Activated T-helper 9 cell treated with anti-CD3 and anti-CD28 coated beads, Interleukin-2, amount 50 U/mL, for 16 hours (primary cell): ENCODE measurements around the gene MMP2.

Experiments
- DNase-seq: peaks from one replicate; pipeline ENCODE4 v3.0.0-alpha.2; 2020; ENCODE audit warnings: low read depth

MMP2 gene

DNA sequence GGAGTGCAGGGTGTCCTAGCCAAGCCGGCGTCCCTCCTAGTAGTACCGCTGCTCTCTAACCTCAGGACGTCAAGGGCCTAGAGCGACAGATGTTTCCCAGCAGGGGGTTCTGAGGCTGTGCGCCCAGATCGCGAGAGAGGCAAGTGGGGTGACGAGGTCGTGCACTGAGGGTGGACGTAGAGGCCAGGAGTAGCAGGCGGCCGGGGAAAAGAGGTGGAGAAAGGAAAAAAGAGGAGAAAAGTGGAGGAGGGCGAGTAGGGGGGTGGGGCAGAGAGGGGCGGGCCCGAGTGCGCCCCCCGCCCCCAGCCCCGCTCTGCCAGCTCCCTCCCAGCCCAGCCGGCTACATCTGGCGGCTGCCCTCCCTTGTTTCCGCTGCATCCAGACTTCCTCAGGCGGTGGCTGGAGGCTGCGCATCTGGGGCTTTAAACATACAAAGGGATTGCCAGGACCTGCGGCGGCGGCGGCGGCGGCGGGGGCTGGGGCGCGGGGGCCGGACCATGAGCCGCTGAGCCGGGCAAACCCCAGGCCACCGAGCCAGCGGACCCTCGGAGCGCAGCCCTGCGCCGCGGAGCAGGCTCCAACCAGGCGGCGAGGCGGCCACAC is at the start of gene MMP2:
TSS of gene MMP2 (plus strand) at position 372 of the 603 bp plus-strand sequence. CDS start 282 bp downstream, outside the sequence.
- no peak for DNase-seq

DNA sequence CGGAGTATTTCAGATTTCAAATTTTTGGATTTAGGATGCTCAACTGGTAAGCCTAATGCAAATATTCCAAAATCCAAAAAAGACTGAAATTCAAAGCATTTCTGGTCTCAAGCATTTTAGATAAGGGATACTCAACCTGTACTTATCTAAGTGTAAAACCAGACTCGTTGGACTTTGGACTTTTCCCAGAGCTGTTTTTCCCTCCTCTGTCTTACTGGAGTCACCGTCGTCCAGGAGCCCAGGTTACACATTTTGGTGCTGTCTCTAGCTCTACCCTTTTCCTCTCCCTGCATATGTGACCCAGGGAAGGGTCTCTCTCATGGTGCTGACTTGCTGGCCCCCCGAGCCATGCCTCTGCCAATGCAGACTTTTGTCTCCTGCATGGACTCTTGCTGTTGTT is 46.0 kb upstream of the MMP2 start:
- DNase-seq, result no peak

DNA sequence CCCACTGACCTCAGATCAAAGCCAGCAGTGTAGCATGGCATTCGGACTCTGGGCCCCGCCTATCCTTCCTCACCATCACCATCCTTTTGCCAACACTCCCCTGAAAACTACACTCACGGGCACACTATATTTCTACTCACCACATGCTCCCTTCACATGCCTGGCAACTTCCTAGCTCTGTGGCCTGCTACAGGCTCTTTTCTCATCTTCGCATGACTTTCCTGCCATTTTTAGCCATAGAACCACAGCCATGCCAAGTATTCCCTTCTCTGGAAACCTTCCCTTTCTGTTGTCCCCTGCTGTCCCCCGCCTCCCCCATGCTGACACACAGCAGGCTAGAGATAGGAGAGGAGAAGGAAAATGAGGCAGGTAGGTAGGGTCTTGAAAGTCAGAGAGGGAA is 45.5 kb upstream of the MMP2 start:
- DNase-seq, result no peak

DNA sequence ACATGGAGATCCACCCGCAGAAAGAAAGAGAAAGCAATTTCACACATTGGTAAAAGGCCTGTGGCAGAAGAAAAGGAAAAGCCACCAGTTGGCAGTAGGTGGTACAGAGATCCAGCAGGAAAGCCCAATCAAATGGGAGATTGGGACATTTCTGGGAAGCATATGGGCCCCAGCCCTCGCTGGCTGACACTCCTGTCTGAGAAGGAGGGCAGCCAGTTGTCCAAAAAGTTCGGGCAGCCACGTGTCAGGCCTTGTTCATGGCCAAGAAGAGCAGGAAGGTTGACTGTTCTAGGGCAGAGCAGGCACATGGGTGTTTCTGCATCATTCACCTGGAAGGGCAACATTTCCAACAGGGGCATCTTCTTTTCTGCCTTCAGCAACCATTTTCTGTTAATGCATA is 45.0 kb upstream of the MMP2 start:
- DNase-seq, result no peak

DNA sequence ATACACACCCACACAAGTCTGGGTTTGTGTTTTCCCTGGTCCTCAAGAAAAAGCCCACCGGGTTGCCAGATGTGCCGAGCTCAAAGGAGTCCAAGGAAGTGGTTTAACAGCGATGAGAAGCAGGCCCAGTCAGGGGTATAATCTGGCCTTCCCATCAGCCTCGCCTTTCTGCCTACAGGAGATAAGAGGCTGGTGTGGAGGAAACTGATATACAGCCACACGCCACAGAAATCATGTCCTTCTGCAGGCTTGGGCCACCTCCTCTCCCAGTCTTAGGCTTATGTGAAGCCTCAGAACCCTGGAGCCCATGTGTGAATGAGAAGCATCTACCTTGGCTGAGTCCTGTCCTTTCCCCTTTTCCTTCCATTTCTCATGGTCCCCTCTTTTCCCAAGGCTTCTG is 43.6 kb upstream of the MMP2 start:
- no peak for DNase-seq

DNA sequence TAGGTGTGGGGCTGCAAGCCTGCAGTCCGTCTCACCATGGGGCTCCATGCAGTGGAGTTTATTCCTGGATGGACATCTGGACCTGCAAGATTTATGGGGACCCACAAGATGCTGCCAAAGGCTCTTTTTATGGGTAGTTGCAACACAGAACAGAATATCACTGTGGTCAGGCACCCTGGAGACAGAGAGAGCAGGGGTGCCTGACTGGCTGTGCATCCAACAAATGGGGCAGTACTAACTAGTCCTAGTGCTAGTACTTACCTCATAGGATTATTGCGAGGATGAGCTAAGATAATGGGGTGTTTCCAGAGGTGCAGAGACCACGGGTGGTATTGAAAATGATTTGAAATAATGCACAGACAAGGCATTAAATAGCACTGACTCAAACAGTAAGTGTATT is 42.4 kb upstream of the MMP2 start:
- no peak for DNase-seq

DNA sequence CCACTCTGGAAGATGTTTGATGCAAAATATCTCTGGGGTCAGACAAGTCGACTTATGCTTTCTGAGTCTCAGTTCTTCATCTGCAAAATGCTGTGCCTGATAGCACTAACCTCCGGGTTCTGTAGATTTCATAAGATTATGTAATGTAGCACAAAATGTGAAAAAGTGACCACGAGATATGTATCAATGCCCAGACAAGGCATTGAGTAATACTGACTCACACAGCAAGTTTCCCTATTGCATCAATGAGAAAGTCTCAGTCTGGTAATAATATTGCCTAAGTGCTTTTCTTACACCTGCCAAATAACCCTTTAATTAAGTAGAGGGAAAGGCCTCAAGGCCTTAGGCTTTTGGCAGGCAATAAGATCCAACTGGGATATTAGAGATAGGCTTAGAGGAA is 41.4 kb upstream of the MMP2 start:
- no peak for DNase-seq

DNA sequence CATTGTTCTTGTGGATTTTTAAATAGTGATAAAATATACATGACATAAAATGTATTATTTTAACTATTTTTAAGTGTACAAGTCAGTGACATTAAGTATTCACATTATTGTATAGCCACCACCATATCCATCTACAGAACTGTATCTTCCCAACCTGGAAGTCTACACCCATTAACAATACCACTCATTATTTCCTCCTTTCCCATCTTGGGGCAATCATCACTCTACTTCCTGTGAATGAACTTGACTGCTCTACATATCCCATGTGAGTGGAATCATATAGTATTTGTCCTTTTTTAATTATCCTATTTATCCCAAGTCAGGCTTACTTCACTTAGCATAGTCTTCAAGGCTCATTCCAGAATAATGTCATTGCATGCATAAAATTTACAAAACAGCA is 40.7 kb upstream of the MMP2 start:
- no peak for DNase-seq

DNA sequence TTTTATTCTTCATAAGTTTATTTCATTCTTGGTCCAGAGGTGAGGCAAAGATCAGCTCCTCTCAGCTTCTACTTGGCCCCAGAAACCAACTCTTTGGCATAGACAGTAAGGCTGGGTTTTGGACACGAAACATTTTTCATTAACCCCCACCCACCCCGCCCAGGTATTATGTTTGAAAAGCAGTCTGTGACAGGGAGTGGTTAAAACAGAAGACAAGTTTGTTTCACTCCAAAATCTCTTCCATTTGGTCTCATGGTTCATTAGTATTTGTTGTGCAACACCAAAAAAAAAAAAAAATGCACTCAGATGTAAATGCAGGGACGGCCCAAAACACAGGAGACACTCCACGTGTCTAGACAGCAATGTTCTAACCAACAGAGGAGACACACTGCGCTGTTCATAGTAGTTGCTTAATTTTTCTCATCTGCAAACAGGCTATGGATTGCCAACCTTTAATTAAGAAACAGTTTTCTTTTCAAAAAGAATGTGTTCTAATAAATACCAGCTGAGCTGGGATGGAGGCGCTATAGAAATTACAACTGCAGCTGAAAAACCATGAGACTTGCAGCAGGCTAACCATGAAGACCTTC is 39.8 kb upstream of the MMP2 start:
- DNase-seq, result no peak

DNA sequence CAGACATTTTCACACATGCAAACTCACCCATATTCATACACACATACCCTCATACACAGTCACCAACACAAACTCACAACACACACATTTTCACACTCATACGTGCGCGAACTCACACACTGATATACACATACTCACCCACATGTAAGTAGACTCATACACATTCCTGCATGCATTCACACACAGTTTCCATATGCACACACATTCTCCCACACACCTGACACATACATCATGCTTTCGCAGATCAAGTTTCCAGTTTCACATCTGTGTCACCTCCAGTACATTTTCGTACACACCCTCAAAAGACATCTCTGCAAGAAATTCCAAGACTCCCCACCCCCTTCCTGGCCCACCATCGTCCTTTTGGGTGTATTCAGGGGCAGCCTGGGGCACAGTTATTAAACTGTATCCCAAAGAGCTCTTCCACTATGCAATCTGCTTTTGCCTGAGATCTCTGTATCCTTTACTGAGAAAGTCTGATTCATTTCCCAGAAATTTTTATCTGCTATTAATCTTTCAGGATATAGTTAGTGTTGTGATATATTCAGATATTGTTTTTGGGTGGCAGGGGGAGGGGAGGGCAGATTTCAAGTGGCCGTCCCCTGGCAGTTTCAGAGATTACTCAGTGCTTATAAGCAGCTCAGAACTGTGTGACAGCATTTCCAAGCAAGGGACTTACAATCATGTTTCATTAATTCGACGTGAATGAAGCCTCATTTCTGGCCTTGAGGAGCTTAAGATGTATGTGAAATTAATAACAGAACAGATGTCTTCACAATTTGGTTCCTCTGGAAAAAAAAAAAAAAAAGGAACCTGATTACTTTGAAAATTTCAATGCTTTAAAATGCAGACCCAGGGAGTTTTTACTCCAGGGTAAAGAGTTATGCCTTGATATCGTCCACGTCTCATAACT is 35.3 kb upstream of the MMP2 start:
- DNase-seq, result no peak

DNA sequence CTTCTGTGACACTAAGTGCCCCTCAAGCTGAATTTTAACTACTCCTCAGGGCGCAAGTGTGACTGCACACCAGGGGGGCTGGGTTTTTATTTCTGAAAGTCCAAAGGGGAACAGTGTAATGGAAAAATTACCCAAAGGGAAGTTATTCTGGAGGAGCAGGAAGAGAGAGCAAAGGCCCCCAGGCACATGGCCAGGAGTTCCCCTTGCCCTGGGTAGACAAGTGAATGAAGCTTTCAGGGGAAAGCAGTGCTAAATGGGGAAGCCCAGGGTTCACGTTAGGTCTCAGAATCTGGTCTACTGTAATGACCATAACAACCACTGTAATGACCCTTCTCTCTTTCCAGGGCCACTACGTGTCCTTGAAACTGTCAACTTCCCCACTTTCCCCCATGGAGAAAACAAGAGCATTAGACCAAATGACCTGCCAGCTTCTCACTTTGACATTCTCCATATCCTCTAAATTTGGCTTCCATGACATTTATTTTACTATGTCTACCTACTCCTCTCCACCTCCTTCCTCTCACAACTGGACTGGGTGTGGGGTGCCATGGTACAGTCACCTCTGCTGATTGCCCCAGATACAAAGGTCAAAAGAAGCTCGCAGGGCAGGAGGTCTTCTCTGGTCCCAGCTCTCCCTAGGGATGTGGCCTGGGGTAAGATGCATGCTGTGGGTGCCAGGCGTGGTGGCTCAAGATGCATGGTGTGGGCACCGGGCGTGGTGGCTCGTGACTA is 34.1 kb upstream of the MMP2 start:
- DNase-seq, result no peak

DNA sequence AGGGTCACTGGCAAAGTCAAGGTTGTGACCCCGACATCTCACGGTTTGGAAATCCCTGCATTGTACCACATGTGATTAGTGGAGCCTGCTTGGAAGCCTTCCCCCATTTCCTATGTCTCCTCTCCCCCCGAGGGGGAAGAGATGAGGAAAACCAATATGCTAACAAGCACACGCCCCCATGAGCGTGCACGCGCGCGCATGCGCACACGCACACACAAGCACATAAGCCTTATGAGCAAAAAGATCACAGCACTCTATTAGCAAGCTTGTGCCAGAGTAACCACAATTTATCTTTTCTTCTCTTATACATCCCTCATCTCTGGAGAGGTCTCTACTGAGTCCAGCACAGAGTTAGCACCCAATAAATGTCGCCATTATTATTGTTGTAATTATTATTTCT is 31.8 kb upstream of the MMP2 start:
- no peak for DNase-seq

DNA sequence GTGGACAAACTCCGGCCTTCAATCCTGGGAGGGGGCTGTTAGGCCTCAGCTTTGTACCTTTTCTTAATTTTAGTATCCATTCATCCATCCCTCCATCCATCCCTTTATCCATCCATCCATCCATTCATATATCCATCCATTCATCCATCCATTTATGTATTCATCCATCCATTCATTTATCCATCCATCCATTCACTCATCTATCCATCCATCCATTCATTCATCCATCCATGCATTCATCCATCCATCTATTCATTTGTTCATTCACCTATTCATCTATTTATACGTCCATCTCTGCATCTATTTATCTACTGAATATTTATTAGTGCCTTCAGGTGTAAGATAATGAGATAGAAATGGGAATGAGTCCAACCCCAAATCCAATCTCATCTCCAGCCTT is 26.0 kb upstream of the MMP2 start:
- DNase-seq, result no peak

DNA sequence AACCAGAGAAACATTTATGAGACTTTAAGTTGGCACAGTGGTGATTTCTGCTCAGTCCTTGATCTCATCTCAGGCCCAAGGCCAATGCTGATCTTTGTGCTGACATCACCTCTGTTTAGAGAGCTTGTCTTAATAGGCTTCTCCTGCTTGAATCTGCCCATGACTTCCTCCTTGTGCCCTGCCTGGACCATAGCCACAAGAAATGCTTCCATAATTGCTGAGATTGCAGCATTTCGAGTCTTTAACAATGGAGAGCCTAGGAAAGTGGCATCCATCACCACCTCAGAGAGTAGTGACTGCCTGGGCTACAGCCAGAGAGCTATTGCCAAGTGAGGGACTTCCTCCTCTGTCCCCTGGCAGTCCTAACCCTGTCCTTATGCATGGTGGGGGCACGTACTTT is 25.1 kb upstream of the MMP2 start:
- no peak for DNase-seq

DNA sequence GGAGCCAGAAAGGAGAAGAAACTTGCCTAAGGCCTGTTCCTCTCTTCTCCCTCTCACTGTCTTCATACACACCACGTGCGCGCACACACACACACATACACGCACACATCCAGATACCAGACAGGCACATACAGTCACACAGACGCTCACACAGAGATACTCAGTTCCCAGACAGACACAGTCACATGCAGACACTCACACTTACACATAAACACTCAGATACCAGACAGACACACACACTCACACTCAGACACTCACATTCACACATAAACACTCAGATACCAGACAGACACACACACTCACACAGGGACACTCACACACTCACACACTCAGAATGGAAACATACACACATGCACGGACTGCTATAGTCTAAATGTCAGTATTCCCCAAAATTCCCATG is 24.1 kb upstream of the MMP2 start:
- no peak for DNase-seq

DNA sequence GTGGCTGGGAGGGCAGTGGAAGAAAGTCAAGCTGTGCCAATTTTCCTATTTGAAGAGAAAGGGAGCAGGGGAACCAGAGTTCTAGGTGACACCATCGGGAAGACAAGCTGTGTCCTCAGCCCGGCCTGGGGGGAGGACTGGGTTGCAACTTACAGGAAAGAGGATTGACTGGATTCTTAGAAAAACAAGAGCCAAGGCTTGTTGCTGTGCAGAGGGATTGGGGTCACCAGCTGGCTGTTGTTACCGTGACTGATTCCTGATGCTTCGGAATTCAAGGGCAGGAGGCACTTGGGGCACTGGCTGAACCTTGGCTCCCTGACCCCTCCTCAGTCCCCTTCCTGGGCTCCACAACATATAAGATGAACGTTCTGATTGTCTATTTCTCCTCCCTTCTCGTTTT is 16.8 kb upstream of the MMP2 start:
- no peak for DNase-seq

DNA sequence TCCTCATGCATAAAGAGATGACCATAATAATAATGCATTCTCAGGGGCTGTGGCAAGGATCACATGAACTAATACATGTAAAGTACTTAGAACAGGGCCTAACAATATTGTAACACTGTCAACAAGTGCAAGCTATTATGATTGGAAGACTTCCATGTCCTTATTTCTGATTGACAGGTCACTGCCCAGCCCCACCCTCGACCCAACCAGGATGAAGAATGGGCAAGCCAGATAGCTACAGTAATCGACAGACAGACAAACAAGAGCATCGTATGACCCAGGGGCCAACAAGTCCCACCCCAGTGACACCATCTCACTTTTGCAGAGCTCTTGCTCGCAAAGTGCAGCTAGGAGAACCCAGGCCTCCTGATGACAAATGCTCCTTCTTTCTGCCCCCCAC is 14.6 kb upstream of the MMP2 start:
- no peak for DNase-seq

DNA sequence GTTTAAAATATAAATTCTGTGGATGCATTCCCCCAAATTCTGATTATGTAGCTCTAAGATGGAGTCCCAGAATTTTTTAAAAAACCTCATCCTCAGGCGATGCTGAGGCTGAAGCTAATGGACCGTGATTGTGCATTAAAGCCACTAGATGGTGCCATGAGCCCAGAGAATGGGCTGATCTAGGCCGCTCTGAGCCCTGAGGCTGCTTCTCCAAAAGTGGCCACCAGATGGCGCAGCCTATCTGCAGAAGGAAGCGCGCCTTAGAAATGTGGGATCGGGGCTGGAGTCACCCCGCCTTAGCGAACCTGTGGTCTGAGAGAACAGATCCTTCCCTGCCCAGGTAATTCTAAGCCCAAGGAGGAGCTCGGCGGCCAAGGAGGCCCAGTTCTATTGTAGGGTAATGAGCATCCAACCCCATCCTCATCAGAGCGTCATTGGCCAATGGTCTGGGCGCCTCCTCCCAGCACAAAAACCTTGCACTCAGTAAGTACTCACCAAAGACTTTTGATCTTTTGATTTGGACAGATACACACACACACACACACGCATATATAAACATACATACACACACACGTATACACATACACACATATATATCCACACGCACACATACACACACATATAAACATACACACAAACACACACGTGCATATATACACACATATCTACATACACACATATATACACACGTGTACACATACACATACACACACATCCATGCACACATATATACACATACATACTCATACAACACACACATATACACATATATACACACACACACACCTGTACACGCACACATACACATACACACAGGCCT is 13.7 kb upstream of the MMP2 start:
- DNase-seq, result peak; percentile 61

DNA sequence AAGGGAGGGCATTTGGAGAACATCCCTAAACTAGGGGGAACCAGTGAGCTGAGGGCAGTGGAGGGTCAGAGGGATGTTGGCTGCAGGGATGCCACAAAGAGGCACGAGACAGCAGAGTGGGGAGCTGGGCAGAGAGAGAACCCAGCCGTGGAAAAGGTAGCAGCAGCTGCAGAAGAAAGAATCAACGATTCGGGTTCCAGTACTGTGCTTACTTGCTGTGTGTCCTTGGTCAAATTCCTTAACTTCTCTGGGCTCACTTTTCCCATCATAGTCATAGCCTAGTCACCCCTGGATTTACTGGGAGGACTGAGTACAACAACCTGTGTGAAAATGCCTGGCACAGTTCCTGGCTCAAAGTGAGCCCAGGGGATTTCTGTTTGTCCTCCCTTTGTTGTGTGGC is 12.8 kb upstream of the MMP2 start:
- no peak for DNase-seq

DNA sequence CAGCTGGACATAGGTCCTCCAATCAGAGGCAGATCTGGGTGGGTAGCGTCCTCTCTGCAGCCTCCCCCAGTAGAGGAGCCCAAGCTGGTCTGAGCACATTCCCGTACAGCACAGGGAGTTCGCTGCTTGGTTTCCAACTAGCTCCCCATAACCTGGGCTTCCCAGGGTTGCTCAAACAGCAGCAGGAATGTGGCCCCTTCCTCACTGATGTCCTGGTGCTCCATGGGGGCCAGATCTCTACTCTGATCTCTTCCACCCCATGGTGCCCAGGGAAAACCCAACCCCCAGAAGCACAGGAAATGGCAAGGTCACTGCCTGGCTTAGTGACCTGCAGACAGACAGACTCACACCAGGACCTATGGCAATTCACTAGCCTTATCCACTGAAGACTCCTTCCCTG is 11.1 kb upstream of the MMP2 start:
- DNase-seq, result no peak

DNA sequence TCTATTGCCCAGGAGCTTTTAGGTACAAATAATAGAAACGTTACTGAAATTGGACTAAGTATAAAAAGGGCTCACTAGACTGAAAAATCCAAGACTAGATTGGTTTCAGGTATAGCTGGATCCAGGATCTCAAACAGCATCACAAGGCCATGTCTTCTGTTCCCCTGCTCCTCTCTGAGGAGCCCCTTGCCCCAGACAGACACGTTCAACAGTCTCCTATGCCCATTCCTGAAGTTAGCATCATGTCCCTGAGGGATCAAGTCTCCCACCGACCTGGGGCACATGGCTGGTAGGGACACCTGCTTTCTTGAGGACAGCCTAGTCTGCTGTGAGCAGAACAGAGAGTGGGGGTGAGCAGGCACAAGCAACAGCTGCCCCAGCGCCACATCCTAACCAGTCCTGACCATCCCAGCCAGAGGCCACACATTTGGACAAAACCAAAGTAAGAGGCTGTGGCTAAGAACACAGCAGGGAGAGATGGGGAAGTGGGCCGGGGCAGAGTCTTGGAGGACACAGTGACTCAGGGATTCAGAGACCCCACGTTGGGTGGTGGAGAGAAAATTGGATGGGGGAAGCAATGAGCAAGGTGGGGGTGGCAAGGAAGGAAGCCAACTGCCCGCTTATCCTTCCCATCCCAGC is 10.5 kb upstream of the MMP2 start:
- DNase-seq, result no peak
